Measurements from ENCODE around the gene TSC22D4.
A peak's percentile ranks its signal among the peaks of the same experiment; 100 is the strongest.
"Not testable (repeated sequence)": the region's sequence is repeated elsewhere in the genome, so short reads cannot be mapped to it uniquely, and the experiment has no call there.

Gene TSC22D4

DNA sequence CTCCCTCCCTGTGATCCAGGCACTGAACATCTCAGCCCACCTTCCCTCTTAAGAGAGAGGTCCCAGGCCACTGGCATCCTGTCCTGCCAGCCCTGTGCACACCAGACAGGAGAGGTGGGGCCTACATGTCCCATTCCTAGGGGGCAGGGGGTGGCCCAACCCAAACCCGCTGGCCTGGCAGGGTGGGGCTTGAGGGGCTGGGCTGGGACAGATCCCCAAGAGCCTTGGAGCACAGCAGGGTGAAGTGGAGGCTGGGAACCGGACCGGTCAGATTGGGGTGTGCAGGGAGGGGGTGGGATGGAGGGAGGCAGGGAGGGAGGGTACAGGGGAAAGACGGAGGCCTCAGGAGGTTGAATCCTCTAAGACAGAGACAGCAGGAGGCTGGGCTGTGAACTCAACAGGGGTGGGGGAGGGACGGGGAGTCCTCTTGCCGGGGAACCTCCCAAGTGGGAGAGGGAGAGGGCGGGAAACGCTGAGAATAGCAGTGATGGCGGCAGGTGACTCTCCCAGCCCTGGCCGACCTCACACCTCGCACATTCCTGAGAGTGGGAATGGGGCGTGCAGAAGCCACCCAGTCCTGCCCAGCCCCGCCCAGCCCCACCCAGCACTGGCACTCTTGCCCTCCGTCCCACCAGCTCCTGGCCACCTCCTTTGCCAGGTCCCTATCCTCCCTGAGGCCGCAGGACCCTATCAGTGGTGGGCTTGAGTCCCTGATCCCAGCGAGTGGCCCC is 6.7 kb downstream of the TSC22D4 start:
- no peak for DNase-seq

DNA sequence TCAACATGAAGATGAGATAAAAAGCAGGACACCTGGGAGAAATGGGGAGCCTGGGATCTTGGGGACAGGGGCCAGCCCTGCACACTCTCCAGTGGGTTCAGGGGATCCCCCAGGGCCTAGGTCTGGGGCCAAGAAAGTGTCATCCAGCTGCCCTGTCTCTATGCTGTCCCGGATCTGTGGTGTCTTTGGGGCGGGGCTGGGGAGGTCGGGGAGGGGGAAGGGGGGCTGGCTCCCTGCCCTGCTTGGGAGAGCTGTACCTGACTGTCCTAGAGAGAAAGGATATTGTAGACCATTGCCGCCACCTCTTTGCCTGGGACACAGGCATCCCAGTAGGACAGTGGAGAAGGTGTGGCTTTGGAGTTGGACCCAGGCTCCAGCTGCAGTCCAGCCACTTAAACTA is 8.0 kb downstream of the TSC22D4 start:
- no peak for DNase-seq

DNA sequence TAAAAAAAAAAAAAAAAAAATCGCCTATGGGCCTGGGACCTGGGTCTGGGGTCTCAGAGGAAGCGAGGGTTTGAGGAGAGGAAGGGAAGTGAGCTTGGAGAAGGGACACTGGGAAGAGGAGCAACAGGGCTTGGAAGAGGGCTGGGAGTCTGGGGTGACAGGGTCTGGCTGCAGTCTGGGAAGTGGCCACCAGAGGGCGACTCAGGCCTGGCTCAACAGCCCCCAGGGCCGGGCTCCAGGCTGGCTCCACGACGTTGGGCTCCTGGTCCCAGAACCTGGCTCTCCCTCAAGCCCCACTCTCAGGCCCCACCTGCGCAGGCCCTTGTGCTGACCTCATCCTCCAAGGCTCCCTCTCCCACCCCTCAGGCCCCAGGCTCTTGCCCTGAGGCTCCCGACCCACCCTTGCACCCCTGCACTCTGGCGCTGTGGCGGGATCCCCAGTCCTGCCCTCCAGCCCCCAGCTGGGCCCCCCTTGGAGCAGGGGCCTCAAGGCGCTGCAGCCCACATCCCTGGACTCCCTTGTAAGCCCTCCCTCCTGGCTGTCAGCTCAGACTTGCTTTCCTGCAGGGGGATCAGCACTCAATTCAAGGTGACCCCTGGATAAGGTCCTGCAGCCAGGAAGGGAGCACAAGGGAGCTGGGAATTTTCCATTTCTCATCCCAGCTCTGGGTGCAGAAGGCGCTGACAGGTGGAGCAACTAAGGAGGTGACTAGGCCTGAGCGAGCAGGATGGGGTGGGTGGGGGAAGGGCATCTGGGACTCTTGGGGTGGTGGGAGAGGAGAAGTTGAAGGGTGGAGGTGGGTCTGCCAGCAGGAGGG is 9.6 kb downstream of the TSC22D4 start:
- DNase-seq, result peak; percentile 76

DNA sequence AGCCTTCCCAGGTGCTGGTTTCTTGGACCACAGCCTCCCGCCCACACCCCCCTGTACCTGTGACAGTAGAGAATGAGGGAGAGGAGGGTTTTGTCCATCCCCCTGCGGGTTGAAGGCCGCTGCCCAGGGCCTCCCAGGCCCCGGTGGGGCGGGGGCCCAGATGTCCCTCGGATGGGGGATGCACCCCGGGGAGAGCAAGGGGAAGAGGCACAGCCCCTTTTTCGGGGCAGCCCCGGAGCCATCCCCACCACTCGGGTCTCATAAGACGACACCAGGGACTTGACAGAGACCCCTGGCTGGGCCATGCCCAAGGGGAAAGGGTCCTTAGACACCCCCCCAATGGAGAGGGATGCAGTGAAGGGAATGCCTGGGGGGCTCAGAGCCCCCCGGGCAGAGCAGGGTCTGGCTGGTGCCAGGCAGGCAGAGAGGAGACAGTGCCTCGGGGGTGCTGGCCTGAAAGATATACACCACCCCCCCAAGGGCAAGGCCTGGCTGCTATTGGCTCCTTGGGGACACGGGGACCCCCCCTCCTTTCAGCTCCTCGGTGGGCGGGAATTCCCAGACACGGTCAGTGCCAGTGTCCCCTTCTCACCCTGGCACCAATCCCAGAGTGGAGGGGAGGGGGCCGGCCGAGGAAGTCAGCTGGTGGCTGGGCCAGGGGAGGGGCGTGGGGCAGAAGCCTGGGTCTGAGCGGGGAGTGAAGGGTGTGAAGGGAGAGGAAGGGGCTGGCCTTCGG is 11.2 kb downstream of the TSC22D4 start:
- DNase-seq, result no peak

DNA sequence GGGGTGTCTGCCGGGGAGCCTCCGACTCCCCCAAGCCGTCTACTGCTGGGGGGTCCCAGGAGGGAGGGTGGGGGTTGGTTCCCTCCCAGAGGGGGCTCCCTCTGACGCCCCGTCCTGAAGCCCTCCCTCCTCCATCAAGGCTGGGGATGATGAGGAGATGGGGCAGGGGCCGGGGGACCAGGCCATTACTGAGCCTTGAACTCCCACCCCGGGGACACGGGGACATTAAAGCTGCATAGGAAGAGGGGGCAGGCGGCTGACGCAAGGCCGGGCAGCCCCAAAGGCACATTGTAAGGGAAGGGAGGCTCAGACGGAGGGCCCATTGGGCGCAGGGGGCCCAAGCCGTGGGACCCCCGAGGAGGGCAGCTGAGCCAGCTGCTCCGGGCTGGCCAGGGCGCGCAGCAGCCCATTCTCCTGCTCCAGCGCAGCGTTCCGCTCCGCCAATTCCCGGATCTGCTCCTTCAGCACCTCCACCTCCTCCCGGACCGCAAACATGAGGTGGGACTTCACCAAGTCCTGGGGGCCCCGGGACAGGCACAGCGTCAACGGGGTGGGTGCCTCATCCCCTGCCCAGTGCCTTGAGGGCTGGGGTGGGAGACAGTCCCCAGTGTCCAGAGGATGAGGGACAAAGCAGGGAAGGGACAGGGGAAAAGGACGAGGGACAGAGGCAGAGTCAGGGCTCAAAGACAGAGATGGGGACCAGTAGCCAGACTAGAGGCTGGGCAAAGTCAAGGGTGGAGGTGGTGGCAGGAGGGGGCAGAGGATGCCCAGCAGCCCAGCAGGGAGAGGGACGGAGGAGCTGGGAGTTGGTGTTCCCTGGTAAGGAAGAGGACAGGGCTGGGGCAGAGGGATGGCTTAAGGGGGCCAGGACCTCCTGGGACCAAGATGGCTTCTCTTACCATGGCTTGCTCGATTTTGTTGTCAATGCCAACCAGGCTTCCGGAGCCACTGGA is 12.1 kb downstream of the TSC22D4 start:
- no peak for DNase-seq

DNA sequence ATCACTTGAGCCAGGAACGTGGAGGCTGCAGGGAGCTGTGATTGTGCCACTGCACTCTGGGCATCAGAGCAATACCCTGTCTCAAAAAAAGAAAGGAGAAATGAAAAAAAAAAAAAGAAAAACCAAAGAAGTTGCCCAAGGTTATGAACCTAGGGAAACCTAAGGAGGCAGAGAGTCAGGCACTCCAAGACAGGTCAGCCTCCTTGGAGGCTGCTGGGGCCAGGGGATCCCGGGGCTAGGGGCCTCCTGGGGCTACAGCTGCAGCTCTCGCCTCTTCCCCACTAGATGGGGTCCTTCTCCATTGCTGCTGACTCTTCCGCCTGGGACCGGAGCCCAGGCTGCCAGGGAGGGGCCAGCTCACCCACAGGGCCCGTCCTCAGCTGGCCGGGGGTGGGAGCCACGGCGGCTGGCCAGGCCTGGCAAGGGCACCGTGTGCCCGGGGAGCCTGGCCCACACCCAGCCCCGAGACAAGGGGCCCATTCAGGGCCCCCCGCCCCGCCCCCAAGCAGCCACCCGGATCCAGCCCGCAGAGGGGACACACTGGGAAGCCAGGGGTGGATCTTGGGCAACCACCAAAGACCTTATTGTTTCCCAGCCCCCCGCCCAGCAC is 13.2 kb downstream of the TSC22D4 start:
- peak; percentile 70 for DNase-seq

DNA sequence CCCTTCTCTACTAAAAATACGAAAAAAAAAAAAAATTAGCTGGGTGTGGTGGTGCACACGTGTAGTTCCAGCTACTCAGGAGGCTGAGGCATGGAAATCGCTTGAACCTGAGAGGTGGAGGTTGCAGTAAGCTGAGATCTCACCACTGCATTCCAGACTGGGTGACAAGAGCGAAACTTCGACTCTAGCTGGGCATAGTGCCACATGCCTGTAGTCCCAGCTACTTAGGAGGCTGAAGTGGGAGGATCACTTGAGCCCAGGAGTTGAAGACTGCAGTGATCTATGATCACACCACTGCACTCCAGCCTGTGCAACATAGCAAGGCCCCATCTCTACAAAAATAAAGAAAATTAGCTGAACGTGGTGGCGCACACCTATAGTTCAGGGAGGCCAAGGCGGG is 13.7 kb downstream of the TSC22D4 start:
- no peak for DNase-seq

DNA sequence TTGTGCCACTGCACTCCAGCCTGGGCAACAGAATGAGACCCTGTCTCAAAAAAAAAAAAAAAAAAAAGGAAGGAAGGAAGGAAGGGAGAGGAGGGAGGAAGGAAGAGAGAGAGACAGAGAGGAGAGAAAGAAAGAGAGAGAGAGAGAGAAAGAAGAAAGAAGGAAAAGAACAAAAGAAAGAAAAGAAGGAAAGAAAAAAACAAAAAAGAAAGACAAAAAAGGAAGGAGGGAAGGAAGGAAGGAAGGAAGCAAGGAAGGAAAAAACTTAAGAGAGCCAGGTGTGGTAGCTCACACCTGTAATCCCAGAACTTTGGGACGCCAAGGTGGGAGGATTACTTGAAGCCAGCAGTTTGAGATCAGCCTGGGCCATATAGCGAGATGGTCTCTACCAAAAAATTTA is 14.2 kb downstream of the TSC22D4 start:
- no peak for DNase-seq

DNA sequence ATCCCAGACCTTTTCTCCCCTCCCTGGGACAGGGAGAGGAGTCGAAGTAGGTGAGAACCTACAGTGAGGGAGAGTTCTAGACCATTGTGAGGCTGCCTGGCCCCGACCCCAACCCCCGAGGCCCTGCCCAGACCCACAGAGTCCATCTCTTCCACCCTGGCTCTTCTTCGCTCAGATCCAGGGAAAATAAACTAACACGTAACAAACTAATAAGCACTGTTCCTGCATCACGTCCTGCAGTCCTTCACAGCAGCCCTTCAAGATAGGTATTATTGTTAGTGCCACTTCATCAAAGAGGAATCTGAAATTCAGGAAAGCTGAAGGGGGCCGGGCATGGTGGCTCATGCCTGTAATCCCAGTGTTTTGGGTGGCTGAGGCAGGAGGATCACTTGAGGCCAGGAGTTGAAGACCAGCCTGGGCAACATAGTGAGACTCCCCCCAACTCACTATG is 14.8 kb downstream of the TSC22D4 start, which contains the start of gene SPACDR:
SPACDR (minus strand) TSS at position 51 of the 451 bp plus-strand sequence. CDS start 235 bp downstream, outside the sequence.
- DNase-seq, result no peak

DNA sequence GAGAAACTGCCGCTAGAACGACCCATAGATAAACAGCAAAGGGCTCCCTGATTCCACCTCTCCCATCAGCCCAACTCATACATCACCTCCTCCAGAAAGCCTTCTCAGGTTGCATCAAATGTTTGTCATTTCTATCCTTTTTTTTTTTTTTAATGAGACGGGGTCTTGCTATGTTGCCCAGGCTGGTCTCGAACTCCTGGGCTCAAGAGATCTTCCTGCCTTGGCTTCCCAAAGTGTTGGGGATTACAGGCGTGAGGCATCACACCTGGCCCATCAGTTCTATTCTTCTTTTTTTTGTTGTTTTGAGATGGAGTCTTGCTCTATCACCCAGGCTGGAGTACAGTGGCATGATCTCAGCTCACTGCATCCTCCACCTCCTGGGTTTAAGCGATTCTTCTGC is 22.0 kb downstream of the TSC22D4 start:
- no peak for DNase-seq

DNA sequence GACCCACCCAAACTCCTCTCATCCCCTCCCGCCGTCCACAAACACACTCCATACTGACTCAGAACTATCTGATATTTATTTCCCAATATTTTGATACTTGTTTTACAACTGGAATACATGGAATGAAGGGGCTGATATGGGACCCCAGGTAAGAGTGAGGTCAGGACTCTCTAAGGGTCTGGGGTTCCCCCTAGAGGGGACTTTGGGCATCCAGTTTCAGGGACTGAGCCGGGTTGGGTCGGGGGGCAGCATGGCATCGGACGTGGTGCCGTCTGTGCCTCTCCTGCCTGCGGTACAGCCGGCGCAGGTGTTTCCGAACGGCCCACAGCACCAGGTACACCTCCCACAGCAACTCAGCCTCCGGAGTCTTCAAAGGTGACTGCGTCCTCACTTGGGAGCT is 22.5 kb downstream of the TSC22D4 start:
- no peak for DNase-seq

DNA sequence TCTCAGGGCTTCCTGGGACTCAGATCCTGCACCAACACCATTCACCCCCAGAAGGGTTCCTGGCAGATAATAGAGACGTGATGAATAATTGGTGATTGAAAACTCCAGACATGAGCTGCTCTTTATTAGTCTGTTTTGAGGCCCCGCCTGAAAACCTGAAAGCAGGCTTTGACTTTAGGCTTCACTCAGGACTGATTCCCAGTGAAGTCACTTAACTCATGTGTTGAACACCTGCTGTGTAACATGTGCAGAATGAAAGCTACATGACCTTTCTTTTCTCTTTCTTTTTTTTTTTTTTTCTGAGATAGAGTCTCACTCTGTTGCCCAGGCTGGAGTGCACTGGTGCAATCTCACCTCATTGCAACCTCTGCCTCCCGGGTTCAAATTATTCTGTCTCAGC is 23.8 kb downstream of the TSC22D4 start:
- DNase-seq, result no peak

DNA sequence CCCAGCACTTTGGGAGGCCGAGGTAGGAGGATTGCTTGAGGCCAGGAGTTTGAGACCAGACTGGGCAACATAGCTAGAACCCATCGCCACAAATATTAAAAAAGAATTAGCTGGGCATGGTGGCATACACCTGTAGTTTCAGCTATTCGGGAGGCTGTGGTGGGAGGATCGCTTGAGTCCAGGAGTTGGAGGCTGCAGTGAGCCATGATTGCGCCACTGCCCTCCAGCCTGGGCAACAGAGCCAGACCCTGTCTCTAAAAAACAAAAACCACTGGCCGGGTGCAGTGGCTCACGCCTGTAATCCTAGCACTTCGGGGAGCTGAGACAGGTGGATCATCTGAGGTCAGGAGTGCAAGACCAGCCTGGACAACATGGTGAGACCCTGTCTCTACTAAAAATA is 25.2 kb downstream of the TSC22D4 start:
- DNase-seq, result not testable (repeated sequence)

DNA sequence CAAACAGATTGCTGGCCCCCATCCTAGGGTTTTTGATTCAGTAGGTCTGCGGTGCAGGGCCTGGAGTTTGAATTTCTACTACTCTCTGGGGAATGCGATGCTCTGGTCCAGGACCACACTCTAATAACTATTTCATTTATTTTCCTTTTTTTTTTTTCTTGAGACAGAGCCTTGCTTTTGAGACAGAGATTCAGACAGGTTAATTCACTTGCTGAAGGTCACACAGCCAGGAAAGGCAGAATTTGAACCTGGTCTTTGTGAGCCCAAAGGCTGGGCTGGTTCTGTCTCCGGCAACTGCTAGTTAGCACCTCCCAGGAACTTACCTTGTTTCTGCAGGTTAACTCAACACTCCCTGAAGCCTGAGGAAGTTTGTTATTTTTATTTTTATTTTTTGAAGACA is 26.5 kb downstream of the TSC22D4 start:
- no peak for DNase-seq

DNA sequence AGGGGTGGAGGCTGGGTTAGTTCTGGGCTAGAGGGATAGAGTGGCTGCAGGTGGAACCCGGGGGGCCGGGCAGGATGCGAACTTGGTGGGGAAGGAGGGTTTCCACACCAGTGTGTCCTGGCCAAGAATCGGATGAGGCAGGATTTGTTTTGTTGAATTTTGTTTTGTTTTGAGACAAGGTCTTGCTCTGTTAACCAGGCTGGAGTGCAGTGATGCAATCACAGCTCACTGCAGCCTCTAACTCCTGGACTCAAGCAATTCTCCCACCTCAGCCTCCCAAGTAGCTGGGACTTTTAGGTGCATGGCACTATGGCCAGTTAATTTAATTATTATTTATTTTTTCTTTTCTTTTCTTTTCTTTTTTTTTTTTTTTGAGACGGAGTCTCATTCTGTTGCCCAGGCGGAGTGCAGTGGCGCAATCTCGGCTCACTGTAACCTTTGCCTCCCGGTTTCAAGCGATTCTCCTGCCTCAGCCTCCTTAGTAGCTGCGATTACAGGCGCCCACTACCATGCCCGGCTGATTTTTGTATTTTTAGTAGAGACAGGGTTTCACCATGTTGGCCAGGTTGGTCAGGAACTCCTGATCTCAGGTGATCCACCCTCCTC is 29.7 kb downstream of the TSC22D4 start:
- no peak for DNase-seq

DNA sequence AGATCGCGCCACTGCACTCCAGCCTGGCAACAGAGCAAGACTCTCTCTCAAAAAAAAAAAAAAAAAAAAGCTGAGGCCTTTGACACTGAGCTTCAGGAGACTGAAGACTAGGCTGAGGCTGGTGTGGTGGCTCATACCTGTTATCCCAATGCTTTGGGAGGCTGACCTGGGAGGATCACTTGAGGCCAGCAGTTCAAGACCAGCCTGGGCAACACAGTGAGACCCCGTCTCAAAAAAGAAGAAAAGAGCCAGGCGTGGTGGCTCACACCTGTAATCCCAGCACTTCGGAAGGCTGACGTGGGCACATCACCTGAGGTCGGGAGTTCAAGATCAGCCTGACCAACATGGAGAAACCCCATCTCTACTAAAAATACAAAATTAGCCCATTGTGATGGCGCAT is 31.7 kb downstream of the TSC22D4 start:
- DNase-seq, result not testable (repeated sequence)

DNA sequence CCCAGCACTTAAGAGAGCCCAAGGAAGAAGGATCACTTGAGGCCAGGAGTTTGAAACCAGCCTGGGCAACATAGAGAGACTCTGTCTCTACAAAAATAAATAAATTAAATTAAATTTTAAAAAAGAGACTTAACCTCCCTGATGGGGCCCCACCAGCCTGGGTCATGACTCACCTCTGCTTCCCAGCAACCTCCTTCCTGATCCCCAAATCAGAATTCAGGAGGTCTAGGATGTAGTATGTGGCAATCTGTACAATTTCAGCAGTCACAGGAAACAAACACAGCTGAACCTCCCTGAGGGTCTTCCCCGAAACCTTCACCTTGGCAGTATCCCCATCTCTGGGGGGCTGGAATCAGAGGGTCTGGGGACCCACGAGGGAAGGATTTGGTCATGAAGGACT is 33.0 kb downstream of the TSC22D4 start:
- DNase-seq, result no peak

DNA sequence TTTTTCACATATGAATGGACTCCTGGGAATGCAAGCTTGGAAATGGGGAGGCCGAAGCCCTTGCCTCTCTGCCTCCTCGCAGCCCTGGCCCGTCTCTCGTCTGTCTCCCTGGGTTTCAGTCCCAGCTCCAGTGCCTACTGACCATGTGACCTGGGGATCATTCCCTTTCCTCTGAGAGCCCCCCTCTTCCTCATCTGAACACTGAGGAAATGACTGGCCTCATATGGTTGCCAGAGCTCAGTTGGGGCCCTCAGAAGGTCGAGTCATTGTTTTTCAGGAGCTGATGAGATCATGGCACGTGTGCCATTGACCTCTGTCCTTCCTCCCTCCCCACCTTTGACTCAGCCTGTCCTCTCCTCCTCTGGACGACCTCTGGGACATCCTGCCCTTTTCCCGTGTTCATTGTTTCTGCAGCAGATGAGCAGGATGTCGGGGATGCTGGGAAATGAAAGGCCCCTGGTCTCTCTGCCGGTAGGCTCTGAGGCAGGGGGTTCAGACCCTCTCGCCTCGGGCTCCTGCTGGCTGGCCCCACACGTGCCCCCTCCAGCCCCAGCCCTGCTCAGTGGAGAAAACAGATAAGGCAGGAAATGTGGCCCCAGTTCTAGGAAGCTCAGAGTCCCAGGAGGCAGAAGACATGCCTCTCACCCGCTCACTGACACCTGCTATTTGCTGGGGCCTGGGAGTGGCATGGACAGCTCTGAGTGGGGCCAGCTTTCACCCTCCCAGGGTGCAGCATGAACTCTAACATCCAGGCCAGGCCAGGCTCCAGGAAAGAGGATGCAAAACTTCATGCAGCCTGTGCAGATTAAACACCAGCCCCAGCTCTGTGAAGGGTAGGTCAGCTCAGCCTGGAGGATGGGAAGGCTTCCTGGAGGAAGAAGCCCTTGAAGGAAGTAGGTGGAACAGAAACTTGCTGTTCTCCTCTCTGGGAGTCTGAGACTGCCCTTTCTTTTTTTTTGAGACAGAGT is 34.4 kb downstream of the TSC22D4 start:
- no peak for DNase-seq

DNA sequence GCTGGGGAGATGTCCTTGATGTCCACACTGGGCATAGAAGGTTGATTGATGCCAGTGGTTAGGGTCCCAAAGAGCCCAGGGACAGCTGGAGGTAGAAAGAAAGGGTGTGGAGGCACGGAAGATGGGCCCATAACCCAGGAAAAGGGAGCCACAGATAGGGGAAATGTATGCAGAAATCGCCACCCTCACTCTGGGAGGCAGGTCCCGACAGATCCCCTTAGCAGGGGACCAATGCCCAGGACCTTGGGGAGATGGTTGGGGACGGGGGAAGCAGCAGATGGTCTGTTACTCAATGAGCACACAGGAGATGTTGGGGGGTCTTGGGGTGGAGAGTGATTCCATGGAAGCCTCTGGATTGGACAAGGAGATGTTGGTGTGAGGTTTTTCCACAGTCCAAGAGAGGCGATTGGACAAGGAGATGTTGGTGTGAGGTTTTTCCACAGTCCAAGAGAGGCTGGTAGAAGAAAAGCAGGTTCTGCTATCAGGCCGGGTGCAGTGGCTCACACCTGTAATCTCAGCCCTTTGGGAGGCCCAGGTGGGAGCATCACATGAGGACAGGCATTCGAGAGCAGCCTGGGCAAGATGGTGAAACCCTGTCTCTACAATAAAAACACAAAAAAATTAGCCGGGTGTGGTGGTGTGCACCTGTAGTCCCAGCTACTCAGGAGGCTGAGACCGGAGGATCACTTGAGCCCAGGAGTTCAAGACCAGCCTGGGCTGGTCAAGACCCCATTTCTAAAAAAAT is 35.7 kb downstream of the TSC22D4 start:
- DNase-seq, result no peak

All from NCI-H1092 (cell line).